HepG2 (cell line): ENCODE data around the gene ATIC. TPM values are rescaled to one million over a fixed set of nuclear protein-coding genes. Genes with fewer than 3 reads are reported as not detected.
A peak's percentile ranks its signal among the peaks of the same experiment; 100 is the strongest.

Experiments
- ATF6 ChIP-seq: sonication (generic); formaldehyde crosslinking; conservative IDR thresholded peaks from 2 replicates; pipeline ENCODE4 v1.4.0; 2020; ENCODE audit warnings: missing genetic modification reagents
- ETS1 ChIP-seq: sonication (generic); formaldehyde crosslinking; IDR thresholded peaks from 2 replicates; pipeline ENCODE4 v1.4.0; 2020; ENCODE audit warnings: missing genetic modification reagents
- ETV6 ChIP-seq: sonication (generic); formaldehyde crosslinking; conservative IDR thresholded peaks from 2 replicates; pipeline ENCODE4 v1.4.0; 2020; ENCODE audit warnings: missing genetic modification reagents
- HOXA9 ChIP-seq: sonication (generic); formaldehyde crosslinking; IDR thresholded peaks from 2 replicates; pipeline ENCODE4 v1.8.1; 2022; ENCODE audit warnings: missing genetic modification reagents, mild to moderate bottlenecking, moderate library complexity, borderline replicate concordance
- IKZF4 ChIP-seq: sonication (generic); formaldehyde crosslinking; IDR thresholded peaks from 2 replicates; pipeline ENCODE4 v1.5.1; 2020; ENCODE audit warnings: borderline replicate concordance, mild to moderate bottlenecking, low read depth, missing genetic modification reagents; ENCODE audit errors: not compliant biosample characterization
- KDM5B ChIP-seq: sonication (generic); formaldehyde crosslinking; IDR thresholded peaks from 2 replicates; pipeline ENCODE4 v1.4.0; 2020; ENCODE audit warnings: missing genetic modification reagents, mild to moderate bottlenecking, borderline replicate concordance
- MTA1 ChIP-seq: sonication (generic); formaldehyde crosslinking; IDR thresholded peaks from 2 replicates; pipeline ENCODE4 v1.4.0; 2020; ENCODE audit warnings: missing genetic modification reagents, mild to moderate bottlenecking, borderline replicate concordance
- MXI1 ChIP-seq: IDR thresholded peaks from 3 replicates; pipeline ENCODE4 v1.6.1; 2012; ENCODE audit warnings: low read depth, low read length, inconsistent platforms, borderline replicate concordance
- SCMH1 ChIP-seq: sonication (generic); formaldehyde crosslinking; IDR thresholded peaks from 2 replicates; pipeline ENCODE4 v1.9.0; 2021; ENCODE audit warnings: missing genetic modification reagents, mild to moderate bottlenecking, borderline replicate concordance
- SIX4 ChIP-seq: sonication (generic); formaldehyde crosslinking; IDR thresholded peaks from 2 replicates; pipeline ENCODE4 v1.4.0; 2020; ENCODE audit warnings: missing genetic modification reagents
- SKIL ChIP-seq: sonication (generic); formaldehyde crosslinking; IDR thresholded peaks from 2 replicates; pipeline ENCODE4 v1.8.0; 2022; ENCODE audit warnings: missing genetic modification reagents, mild to moderate bottlenecking, moderate library complexity, borderline replicate concordance
- ZBTB8A ChIP-seq: sonication (generic); formaldehyde crosslinking; IDR thresholded peaks from 2 replicates; pipeline ENCODE4 v1.4.0; 2020; ENCODE audit warnings: mild to moderate bottlenecking, low read depth, missing genetic modification reagents, borderline replicate concordance
- ZNF326 ChIP-seq: sonication (generic); formaldehyde crosslinking; IDR thresholded peaks from 2 replicates; pipeline ENCODE4 v1.4.0; 2020; ENCODE audit warnings: missing genetic modification reagents, borderline replicate concordance
- ZNF407 ChIP-seq: sonication (generic); formaldehyde crosslinking; IDR thresholded peaks from one replicate; pipeline ENCODE4 v1.5.1; 2020; ENCODE audit warnings: mild to moderate bottlenecking, missing genetic modification reagents; ENCODE audit errors: not compliant biosample characterization
- ZNF572 ChIP-seq: sonication (generic); formaldehyde crosslinking; IDR thresholded peaks from 2 replicates; pipeline ENCODE4 v1.5.1; 2020; ENCODE audit warnings: mild to moderate bottlenecking, missing genetic modification reagents
- polyA plus RNA-seq, 8 experiments: library from polyadenylated mRNA; depleted of rRNA in 3 of 8; stranded (reverse) in 7 of 8; unstranded in 1 of 8; fragments of >200 nt; fragmentation: Illumina TruSeq in 4 of 8; extraction: Trizol in 4 of 8; gene quantifications; 2 replicates each; pipeline versions ENCODE4 v1.2.1 to v1.2.3, GENCODE V29; 2011 to 2016; ENCODE audit warnings: low read depth in 4 of 8, missing spikeins in 1 of 8, mixed read lengths in 1 of 8; ENCODE audit not compliant: insufficient read depth in 1 of 8
- total RNA-seq, 5 experiments: library from RNA; depleted of rRNA; stranded (reverse); fragments of >200 nt; fragmentation: Illumina TruSeq; extraction: Trizol; gene quantifications; 2 replicates each; pipeline ENCODE4 v1.2.3, GENCODE V29; 2016; ENCODE audit warnings: low read depth in 1 of 5

ATIC gene
- total and polyA plus RNA-seq, 2 of the 13 experiments (the other 11 are each of a cell fraction or from before 2014, with no cell fraction given): 89.8 to 146 TPM

- no peak for TF ChIP-seq SKIL
- TF ChIP-seq HOXA9: 0 out of 2 replicates have a peak, but pooled peaks have one; percentile 5
- TF ChIP-seq MTA1: no peak
- no peak for TF ChIP-seq KDM5B (CRISPR knock-in tag)
- TF ChIP-seq SCMH1 (CRISPR knock-in tag): no peak
- TF ChIP-seq ZBTB8A (CRISPR knock-in tag): no peak
- TF ChIP-seq ETV6 (CRISPR knock-in tag): no peak
- TF ChIP-seq IKZF4 (CRISPR knock-in tag): no peak
- no peak for TF ChIP-seq MXI1
- TF ChIP-seq SIX4 (CRISPR knock-in tag): no peak
- TF ChIP-seq ETS1 (CRISPR knock-in tag): 0 out of 2 replicates have a peak, but pooled peaks have one; percentile 1
- no peak for TF ChIP-seq ZNF326
- no peak for TF ChIP-seq ATF6 (CRISPR knock-in tag)
- TF ChIP-seq ZNF407 (CRISPR knock-in tag): no peak
- no peak for TF ChIP-seq ZNF572
Measured at GRCh38 chr2:215359576-215359922, 47.7 kb downstream of the ATIC start (continued).
